ENCODE results near the gene GAP43. TPM values are rescaled to one million over a fixed set of nuclear protein-coding genes. Genes with fewer than 3 reads are reported as not detected.

Gene GAP43
- total RNA-seq, 1 donor from 2014 or later: 4.9 TPM

DNA sequence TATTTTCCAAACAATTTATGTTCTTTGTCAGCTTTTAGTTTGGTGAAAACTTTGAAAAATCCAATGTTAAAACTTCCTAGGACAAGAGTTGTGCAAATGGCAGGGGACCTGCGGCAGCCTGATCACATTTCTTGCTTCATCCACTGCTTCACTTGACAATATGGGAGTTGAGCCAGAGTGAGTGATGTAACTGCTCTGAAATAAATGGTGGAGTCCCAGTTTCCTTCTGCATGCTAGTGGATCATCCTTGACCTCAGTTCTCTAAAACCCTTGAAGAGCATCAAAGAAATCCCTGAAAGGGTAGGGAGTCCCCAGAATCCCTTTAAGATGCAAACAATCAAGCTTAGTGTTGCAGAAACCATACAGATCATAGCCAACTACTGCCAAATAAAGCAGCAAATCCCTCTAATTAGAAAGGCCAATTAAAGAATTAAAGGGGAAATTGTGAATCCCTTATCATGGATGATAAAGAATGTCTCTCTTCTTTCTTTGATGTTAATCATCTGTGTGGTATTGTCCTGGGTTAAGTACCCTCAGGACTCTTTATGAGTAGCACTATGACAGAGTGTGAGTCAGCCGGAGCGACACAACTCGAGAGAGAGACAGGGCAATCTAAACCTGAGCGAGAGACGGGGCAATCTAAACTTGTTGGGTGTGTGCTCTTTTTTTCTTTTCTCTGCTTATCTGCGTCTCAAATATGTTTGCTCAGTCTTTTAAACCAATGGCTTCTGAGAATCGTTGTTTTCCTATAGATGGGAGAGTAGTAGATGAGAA, 41.8 kb upstream of the GAP43 start:
- no peaks in the 10 kb centered on the region for H3K27me3 ChIP-seq
- no peaks in the 10 kb centered on the region for H3K9me3 ChIP-seq
- H3K27ac ChIP-seq: no peak overlapping the region
- DNase-seq (ENCODE audit: extremely low spot score in 2 of 2): no peak
- intact Hi-C loops (cut with DNase I): no loop called here
- TF ChIP-seq CTCF (IDR thresholded peaks at IDR 0.05) (no peak), POLR2AphosphoS5 (IDR thresholded peaks at IDR 0.05; ENCODE audit: insufficient read depth in 1 of 2, low read depth in 1 of 2) (no peak)
- H3K4me1 ChIP-seq: no peaks in the 10 kb centered on the region
- H3K36me3 ChIP-seq: no peaks in the 10 kb centered on the region
- no peak overlapping the region for H3K4me3 ChIP-seq

DNA sequence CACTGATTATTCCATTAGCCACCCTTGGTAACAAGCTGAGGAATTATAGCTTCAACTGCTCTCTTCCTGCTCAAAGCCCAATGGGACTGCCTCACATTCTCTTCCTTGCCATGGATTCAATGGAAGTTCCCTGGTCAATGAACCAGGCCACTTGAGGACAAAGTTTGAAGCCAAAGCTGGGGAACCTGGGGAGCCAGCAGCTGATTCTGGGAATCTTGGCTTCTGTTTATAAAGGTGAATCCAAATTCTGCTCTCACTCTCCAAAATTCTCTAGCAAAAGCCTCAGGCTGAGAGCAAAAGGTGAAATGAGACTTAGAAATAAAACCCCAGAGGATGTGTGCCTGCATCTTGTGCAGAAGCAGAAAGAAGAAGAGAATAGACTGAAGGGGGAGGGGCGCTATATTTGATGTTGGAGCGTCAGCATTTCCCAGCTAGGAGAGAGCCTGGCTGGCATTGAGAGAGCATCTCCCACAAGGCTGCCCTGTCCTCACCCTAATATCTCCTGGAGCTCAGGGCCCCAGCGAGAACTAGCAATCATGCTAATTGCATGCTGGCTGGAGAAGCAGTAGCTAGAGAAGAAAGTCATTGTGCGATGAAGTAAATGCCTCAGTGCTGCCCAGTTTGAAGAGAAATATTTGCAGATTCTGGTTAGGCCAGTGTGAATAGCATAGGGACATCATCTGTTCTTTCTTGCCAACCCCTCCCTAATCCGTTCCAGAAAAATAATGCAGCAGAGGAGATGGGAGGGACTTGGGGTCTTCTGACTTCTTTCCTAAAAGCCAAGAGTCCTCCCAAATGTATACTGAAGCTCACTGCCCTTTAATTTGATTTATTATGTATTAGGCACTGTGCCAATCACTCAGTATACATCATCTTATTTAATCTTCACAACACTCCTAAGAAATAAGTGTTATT, 34.9 kb upstream of the GAP43 start:
- no peak for DNase-seq (ENCODE audit: extremely low spot score in 2 of 2)
- no peaks in the 10 kb centered on the region for H3K27me3 ChIP-seq
- H3K4me3 ChIP-seq: no peak overlapping the region
- no peaks in the 10 kb centered on the region for H3K9me3 ChIP-seq
- no peak overlapping the region for H3K27ac ChIP-seq
- TF ChIP-seq POLR2AphosphoS5 (IDR thresholded peaks at IDR 0.05; ENCODE audit: insufficient read depth in 1 of 2, low read depth in 1 of 2) (no peak), CTCF (IDR thresholded peaks at IDR 0.05) (no peak), POLR2A (IDR thresholded peaks at IDR 0.05) (no peak)
- intact Hi-C loops (cut with DNase I): no loop called here
- H3K36me3 ChIP-seq: no peaks in the 10 kb centered on the region
- no peaks in the 10 kb centered on the region for H3K4me1 ChIP-seq

DNA sequence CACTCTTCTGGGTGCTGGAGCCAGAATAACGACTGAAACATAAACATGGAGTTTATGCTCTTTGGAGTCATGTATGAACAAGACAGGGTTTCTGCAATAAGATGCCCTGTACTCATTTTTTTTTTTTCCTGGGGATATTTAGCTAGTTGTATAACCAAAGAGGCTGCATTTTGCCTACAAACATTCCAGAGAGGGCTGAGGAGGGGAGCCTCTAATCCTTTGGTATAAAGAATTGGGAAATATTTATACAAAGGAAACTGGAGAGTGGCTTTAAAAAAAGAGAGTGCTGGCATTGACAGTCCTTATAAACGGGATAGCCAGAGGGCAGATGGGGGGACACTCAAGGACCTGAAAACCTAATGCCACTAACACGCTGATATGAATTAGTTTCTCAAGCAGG, 32.4 kb upstream of the GAP43 start:
- H3K27ac ChIP-seq: no peak overlapping the region
- no peaks in the 10 kb centered on the region for H3K9me3 ChIP-seq
- intact Hi-C loops (cut with DNase I): no loop called here
- no peak overlapping the region for H3K4me3 ChIP-seq
- H3K4me1 ChIP-seq: no peaks in the 10 kb centered on the region
- no peak for DNase-seq (ENCODE audit: extremely low spot score in 2 of 2)
- no peaks in the 10 kb centered on the region for H3K36me3 ChIP-seq
- TF ChIP-seq CTCF (IDR thresholded peaks at IDR 0.05): no peak
- TF ChIP-seq POLR2AphosphoS5 (IDR thresholded peaks at IDR 0.05; ENCODE audit: insufficient read depth in 1 of 2, low read depth in 1 of 2): no peak
- no peak for TF ChIP-seq POLR2A (IDR thresholded peaks at IDR 0.05)
- no peaks in the 10 kb centered on the region for H3K27me3 ChIP-seq

DNA sequence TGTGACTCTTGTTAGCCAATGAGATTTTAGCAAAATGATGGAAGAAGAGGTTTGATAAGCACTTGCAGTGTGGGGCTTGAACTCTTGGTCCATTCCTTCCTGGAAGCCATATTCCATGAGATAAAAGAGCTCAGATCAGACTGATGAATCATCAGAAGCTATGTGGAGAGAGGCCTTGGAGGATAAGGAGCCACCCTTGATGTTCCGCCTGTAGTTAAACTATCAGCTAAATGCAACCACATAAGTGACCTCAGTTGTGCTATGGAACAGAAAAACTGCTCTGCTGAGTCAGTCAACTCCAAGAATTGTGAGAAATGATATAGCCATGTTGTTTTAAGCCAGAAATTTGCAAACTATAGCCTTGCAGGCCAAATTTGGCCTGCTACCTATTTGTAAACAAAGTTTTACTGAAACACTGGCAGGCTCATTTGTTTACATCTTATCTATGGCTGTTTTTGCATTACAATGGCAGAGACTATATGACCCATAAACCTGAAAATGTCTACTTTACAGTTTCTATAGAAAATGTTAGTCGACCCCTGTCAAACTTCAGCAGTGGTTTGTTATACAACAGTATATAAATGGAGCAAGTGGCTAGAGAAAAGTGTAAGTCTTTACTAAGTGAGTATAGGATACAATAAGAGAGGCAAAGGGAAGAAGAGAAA, 27.6 kb upstream of the GAP43 start:
- no peak overlapping the region for H3K27ac ChIP-seq
- H3K36me3 ChIP-seq: no peaks in the 10 kb centered on the region
- TF ChIP-seq POLR2A (IDR thresholded peaks at IDR 0.05): no peak
- no peak for TF ChIP-seq POLR2AphosphoS5 (IDR thresholded peaks at IDR 0.05; ENCODE audit: insufficient read depth in 1 of 2, low read depth in 1 of 2)
- TF ChIP-seq CTCF (IDR thresholded peaks at IDR 0.05): no peak
- DNase-seq (ENCODE audit: extremely low spot score in 2 of 2): no peak
- H3K4me3 ChIP-seq: no peak overlapping the region
- no peaks in the 10 kb centered on the region for H3K27me3 ChIP-seq
- no peaks in the 10 kb centered on the region for H3K9me3 ChIP-seq
- H3K4me1 ChIP-seq: no peaks in the 10 kb centered on the region
- intact Hi-C loops (cut with DNase I): no loop called here

Data from vagina (tissue), 2 donors.